ENCODE results near the gene GCHFR. TPM values are rescaled to one million over a fixed set of nuclear protein-coding genes. Genes with fewer than 3 reads are reported as not detected.

The GCHFR gene
- total RNA-seq, 1 experiment from 2014 or later, result 5.6 TPM

DNA sequence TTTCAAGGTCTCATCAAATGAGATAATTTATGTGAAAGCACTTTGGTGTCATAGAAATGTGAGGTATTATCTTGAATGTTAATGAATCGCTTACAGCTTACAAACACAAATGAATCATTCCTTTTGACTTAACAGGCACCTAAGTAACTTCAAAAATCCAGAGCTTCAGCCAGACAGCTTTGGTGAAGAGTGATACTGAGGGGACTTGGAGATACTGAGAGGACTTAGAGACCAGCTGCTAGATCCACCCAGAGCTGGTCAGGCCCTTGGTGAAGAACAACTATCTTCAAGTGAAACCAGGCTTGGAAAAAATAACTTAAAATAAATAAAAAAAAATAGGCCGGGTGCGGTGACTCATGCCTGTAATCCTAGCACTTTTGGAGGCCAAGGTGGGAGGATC is 26.9 kb downstream of the GCHFR start:
- BruUV-seq (replicated peaks), result no TSS peak
- intact Hi-C loops (cut with micrococcal nuclease; ENCODE audit: unreplicated experiment), result no loop called here

DNA sequence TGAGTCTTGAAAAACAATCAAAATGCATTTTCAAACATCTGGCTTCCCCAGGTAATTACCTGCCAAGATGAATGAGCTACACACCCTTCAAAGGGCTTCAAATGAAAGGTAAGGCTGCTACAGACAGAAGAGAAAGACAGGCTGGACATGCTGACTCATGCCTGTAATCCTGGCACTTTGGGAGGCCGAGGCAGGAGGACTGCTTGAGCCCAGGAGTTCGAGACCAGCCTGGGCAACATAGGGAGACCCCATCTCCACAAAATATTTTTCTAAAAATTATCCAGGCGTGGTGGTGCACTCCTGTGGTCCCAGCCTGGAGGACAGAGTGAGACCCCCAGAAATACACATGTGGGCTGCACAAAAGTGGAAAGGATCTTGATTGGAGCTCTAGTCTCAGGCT is 28.5 kb downstream of the GCHFR start:
- no peak for DNase-seq
- intact Hi-C loops (cut with micrococcal nuclease; ENCODE audit: unreplicated experiment), result no loop called here
- H3K27me3 Mint-ChIP-seq (ENCODE audit: unreplicated experiment), result no peaks in the 10 kb centered on the region
- no peak overlapping the region for H3K27ac Mint-ChIP-seq (ENCODE audit: unreplicated experiment)
- peaks cover 33% of the 10 kb centered on the region for H3K4me1 Mint-ChIP-seq (ENCODE audit: low read depth, unreplicated experiment)
- CTCF ChIA-PET, result interaction anchor here (1.0 kb wide), 1 partner anchor 51 kb away, joined by 6 read pairs; the partner anchor contains the start of gene SPINT1
- no peaks in the 10 kb centered on the region for H3K9me3 Mint-ChIP-seq (ENCODE audit: low read depth, unreplicated experiment)
- H3K4me3 Mint-ChIP-seq (ENCODE audit: low read depth, unreplicated experiment), result no peak overlapping the region
- no TSS peak for BruUV-seq (replicated peaks)
- peaks cover 7% of the 10 kb centered on the region for H3K36me3 Mint-ChIP-seq (ENCODE audit: insufficient read depth, unreplicated experiment)
- TF ChIP-seq, protein P1, sequence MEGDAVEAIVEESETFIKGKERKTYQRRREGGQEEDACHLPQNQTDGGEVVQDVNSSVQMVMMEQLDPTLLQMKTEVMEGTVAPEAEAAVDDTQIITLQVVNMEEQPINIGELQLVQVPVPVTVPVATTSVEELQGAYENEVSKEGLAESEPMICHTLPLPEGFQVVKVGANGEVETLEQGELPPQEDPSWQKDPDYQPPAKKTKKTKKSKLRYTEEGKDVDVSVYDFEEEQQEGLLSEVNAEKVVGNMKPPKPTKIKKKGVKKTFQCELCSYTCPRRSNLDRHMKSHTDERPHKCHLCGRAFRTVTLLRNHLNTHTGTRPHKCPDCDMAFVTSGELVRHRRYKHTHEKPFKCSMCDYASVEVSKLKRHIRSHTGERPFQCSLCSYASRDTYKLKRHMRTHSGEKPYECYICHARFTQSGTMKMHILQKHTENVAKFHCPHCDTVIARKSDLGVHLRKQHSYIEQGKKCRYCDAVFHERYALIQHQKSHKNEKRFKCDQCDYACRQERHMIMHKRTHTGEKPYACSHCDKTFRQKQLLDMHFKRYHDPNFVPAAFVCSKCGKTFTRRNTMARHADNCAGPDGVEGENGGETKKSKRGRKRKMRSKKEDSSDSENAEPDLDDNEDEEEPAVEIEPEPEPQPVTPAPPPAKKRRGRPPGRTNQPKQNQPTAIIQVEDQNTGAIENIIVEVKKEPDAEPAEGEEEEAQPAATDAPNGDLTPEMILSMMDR (IDR thresholded peaks at IDR 0.05; ENCODE audit: unreplicated experiment), result no peak

More for the DNA sequence above, 26.9 kb downstream of the GCHFR start:
- H3K4me1 Mint-ChIP-seq (ENCODE audit: low read depth, unreplicated experiment), result peaks cover 24% of the 10 kb centered on the region
- no peaks in the 10 kb centered on the region for H3K9me3 Mint-ChIP-seq (ENCODE audit: low read depth, unreplicated experiment)
- TF ChIP-seq, protein P1 (IDR thresholded peaks at IDR 0.05; ENCODE audit: unreplicated experiment), result no peak
- peaks cover 12% of the 10 kb centered on the region for H3K36me3 Mint-ChIP-seq (ENCODE audit: insufficient read depth, unreplicated experiment)
- H3K4me3 Mint-ChIP-seq (ENCODE audit: low read depth, unreplicated experiment), result no peak overlapping the region
- H3K27ac Mint-ChIP-seq (ENCODE audit: unreplicated experiment), result no peak overlapping the region
- H3K27me3 Mint-ChIP-seq (ENCODE audit: unreplicated experiment), result no peaks in the 10 kb centered on the region
- DNase-seq, result no peak
- CTCF ChIA-PET, result no interaction called here

DNA sequence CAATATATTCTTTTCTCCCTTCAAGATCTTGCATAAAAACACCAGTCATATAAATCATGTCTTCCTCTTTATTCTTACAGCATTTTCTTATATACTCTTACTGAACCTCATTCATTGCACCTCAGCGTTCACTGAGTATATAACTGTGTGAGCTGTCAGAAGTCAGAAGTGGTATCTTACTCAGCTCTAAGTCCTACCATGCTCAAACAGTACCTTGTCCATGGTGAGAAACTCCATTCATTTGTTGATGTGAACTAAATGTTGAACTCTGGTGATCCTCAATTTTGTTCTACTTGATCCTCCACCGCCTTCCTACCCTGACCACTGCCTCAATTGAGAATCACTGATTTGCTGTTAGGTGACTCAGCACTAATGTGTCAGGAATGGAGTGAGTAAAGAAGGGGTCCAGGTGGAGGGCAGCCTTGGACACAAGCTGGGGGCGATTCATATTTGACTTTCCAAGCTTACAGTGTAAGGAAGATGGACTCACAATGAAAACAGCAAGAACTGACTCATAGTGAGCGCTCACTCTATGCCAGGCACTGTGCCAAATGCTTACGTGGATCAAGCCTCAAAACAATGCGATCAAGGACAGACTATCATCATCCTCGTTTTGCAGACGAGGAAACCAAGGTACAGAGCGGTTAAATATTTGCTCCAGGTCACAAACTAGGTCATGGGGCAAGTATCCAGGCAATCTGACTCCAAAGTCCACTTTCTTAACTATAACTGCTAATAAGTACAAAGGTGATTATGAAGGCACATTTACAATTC is 29.5 kb downstream of the GCHFR start:
- intact Hi-C loops (cut with micrococcal nuclease; ENCODE audit: unreplicated experiment), result no loop called here
- Mint-ChIP-seq H3K4me3 (ENCODE audit: low read depth, unreplicated experiment) (no peak overlapping the region), H3K9me3 (ENCODE audit: low read depth, unreplicated experiment) (no peaks in the 10 kb centered on the region), H3K36me3 (ENCODE audit: insufficient read depth, unreplicated experiment) (no peaks in the 10 kb centered on the region), H3K27me3 (ENCODE audit: unreplicated experiment) (no peaks in the 10 kb centered on the region), H3K27ac (ENCODE audit: unreplicated experiment) (peak overlapping the region; percentile 80), H3K4me1 (ENCODE audit: low read depth, unreplicated experiment) (peaks cover 33% of the 10 kb centered on the region)
- peak; percentile 66 for DNase-seq
- TF ChIP-seq, protein P1 (IDR thresholded peaks at IDR 0.05; ENCODE audit: unreplicated experiment), result no peak
- no TSS peak for BruUV-seq (replicated peaks)
- CTCF ChIA-PET, result interaction anchor here (1.0 kb wide), 1 partner anchor 50 kb away, joined by 6 read pairs; the partner anchor contains the start of gene SPINT1

DNA sequence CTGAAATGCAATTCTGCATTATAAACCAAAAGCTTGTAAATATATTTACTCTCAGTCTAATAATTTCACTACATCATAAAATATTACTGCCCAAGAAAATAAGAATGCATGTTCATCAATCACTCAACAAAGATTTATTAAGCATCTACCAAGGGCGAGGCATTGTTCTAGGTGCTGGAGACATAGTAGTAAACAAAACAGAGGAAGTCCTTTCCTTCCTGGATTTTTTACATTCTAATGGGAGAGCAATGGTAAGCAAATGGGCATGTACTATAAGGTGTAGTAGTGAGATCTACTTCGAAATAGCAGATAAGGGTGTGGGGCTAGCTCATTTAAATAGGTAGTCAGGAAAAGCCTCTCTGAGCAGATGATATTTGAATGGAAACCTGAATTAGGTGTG is 32.2 kb downstream of the GCHFR start:
- Mint-ChIP-seq H3K9me3 (ENCODE audit: low read depth, unreplicated experiment) (no peaks in the 10 kb centered on the region), H3K36me3 (ENCODE audit: insufficient read depth, unreplicated experiment) (no peaks in the 10 kb centered on the region), H3K27me3 (ENCODE audit: unreplicated experiment) (no peaks in the 10 kb centered on the region), H3K4me1 (ENCODE audit: low read depth, unreplicated experiment) (peaks cover 23% of the 10 kb centered on the region), H3K4me3 (ENCODE audit: low read depth, unreplicated experiment) (no peak overlapping the region), H3K27ac (ENCODE audit: unreplicated experiment) (no peak overlapping the region)
- CTCF ChIA-PET, result no interaction called here
- TF ChIP-seq, protein P1 (IDR thresholded peaks at IDR 0.05; ENCODE audit: unreplicated experiment), result no peak
- no peak for DNase-seq
- intact Hi-C loops (cut with micrococcal nuclease; ENCODE audit: unreplicated experiment), result no loop called here
- BruUV-seq (replicated peaks), result no TSS peak
